Astrocyte of the hippocampus (primary cell): ENCODE measurements around the gene IFRD2.
"Not testable (repeated sequence)": the region's sequence is repeated elsewhere in the genome, so short reads cannot be mapped to it uniquely, and the experiment has no call there.

Source experiments
- DNase-seq: peaks from one replicate; pipeline ENCODE4 v3.0.0; 2011; ENCODE audit warnings: low read depth, low spot score

IFRD2 gene

GRCh38 chr3:50268276-50268675 is 24.0 kb downstream of the IFRD2 start:
- DNase-seq: no peak

GRCh38 chr3:50267280-50267913 is 24.8 kb downstream of the IFRD2 start:
- peak; percentile 67 for DNase-seq

GRCh38 chr3:50266836-50267235 is 25.4 kb downstream of the IFRD2 start:
- no peak for DNase-seq

- no peak for DNase-seq
These were observed 26.2 kb downstream of the IFRD2 start for GRCh38 chr3:50266017-50266416.

GRCh38 chr3:50265571-50265970 is 26.7 kb downstream of the IFRD2 start:
- no peak for DNase-seq

GRCh38 chr3:50264964-50265485 is 27.2 kb downstream of the IFRD2 start:
- no peak for DNase-seq

- peak; percentile 99 for DNase-seq
These were observed 27.8 kb downstream of the IFRD2 start for GRCh38 chr3:50264383-50264963.

GRCh38 chr3:50263478-50264382 is 28.5 kb downstream of the IFRD2 start:
- no peak for DNase-seq

- DNase-seq: no peak
These were observed 29.5 kb downstream of the IFRD2 start for GRCh38 chr3:50262778-50263177.

GRCh38 chr3:50262200-50262599 is 30.0 kb downstream of the IFRD2 start:
- DNase-seq: not testable (repeated sequence)

- no peak for DNase-seq
These were observed 30.7 kb downstream of the IFRD2 start for GRCh38 chr3:50261505-50261904.

GRCh38 chr3:50260942-50261441 is 31.2 kb downstream of the IFRD2 start:
- peak; percentile 57 for DNase-seq

GRCh38 chr3:50260027-50260941 is 31.9 kb downstream of the IFRD2 start:
- DNase-seq: peak; percentile 98

- DNase-seq: no peak
These were observed 32.7 kb downstream of the IFRD2 start for GRCh38 chr3:50259432-50260026.

GRCh38 chr3:50258979-50259378 is 33.2 kb downstream of the IFRD2 start:
- DNase-seq: no peak

- DNase-seq: no peak
These were observed 34.1 kb downstream of the IFRD2 start for GRCh38 chr3:50258029-50258680.

GRCh38 chr3:50256978-50257890 is 35.0 kb downstream of the IFRD2 start:
- DNase-seq: peak; percentile 65

- DNase-seq: no peak
These were observed 37.0 kb downstream of the IFRD2 start for GRCh38 chr3:50255251-50255615.

- no peak for DNase-seq
These were observed 37.5 kb downstream of the IFRD2 start for GRCh38 chr3:50254577-50255250.
